ENCODE measurements around the gene PTPRK.

The PTPRK gene

GRCh38 chr6:128380891-128381290, 139.5 kb downstream of the PTPRK start:
- DNase-seq (ENCODE audit: low read depth): no peak
- no peak for TF ChIP-seq CTCF (conservative IDR thresholded peaks at IDR 0.05; ENCODE audit: low read length)
- H3K4me3 ChIP-seq (ENCODE audit: low read length): no peak overlapping the region

GRCh38 chr6:128379577-128379976, 140.8 kb downstream of the PTPRK start:
- no peak for DNase-seq (ENCODE audit: low read depth)
- no peak overlapping the region for H3K4me3 ChIP-seq (ENCODE audit: low read length)
- TF ChIP-seq CTCF (conservative IDR thresholded peaks at IDR 0.05; ENCODE audit: low read length): no peak

DNA sequence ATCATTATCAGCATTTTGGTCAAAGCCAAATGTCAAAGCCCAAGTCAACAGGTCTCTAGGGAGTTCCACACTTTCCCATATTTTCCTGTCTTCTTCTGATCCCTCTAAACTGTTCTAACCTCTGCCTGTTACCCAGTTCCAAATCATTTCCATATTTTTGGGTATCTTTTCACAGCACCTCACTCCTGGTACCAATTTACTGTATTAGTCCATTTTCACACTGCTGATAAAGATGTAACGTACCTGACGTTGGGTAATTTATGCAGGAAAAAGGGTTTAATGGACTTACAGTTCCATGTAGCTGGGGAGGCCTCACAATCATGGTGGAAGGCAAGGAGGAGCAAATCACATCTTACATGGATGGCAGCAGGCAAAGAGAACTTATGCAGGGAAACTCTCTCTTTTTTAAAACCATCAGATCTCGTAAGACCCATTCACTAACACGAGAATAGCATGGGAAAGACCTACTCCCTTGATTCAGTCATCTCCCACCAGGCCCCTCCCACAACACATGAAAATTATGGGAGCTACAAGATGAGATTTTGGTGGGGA, 143.4 kb downstream of the PTPRK start:
- no peak for DNase-seq (ENCODE audit: low read depth)
- no peak overlapping the region for H3K4me3 ChIP-seq (ENCODE audit: low read length)

GRCh38 chr6:128371136-128371535, 149.3 kb downstream of the PTPRK start:
- DNase-seq (ENCODE audit: low read depth): no peak
- TF ChIP-seq CTCF (conservative IDR thresholded peaks at IDR 0.05; ENCODE audit: low read length): no peak
- H3K4me3 ChIP-seq (ENCODE audit: low read length): no peak overlapping the region

More for the DNA sequence above, 143.4 kb downstream of the PTPRK start:
- no peak for TF ChIP-seq CTCF (conservative IDR thresholded peaks at IDR 0.05; ENCODE audit: low read length)

DNA sequence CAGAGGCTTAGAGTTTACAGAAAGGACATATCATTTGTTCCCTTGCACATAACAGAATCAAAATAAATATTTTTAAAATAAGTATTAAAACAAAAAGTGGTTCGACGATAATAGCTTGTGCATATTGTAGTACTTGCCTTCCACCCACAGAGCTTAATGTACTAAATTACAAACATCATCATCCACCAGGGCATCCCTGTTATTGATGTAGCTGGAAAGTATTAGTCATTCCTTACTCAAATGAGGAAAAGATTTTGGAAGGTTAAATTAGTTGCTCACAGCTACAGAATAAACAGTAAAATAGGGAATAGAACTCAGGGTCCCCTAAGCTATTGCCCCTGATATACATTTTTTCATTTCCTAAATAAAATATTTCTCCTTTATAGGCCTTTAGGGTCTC, 150.3 kb downstream of the PTPRK start:
- TF ChIP-seq CTCF (conservative IDR thresholded peaks at IDR 0.05; ENCODE audit: low read length): peak; percentile 18; the same call in 1 of the 2 replicates
- H3K4me3 ChIP-seq (ENCODE audit: low read length): no peak overlapping the region
- peak; percentile 56 for DNase-seq (ENCODE audit: low read depth)

DNA sequence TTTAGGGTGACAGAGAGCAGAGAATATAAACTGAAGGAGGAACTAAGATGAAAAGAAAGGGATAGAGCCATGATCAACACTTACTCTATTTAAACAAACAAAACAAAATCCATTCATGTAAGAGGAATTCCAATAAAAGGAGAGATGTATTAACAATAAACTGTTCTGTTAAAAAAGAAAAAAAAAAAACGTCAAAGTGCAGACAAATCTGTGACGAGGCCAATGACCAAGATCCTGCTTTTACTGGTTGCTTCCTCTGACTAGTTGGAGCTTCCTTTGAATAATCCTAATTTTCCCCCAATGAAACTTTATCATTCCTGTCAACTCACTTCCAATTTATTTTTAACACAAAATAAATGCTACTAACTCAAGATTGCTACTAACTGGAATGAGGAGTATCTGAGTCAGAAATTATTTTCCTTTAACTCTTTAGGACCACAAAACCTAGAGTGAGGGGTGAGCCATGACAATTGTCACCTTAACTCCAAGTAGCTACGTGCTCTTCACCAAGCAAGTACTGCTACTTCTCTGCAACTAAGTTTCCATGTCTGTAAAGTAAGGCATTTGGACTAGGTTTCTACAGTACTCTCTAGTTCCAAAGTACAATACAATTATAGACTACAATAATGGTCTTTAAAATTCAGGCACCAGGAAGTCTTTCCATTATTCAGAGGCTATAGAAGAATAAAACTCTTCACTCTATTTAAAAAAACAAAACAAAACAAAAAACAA, 152.0 kb downstream of the PTPRK start:
- no peak for DNase-seq (ENCODE audit: low read depth)
- no peak for TF ChIP-seq CTCF (conservative IDR thresholded peaks at IDR 0.05; ENCODE audit: low read length)
- no peak overlapping the region for H3K4me3 ChIP-seq (ENCODE audit: low read length)

DNA sequence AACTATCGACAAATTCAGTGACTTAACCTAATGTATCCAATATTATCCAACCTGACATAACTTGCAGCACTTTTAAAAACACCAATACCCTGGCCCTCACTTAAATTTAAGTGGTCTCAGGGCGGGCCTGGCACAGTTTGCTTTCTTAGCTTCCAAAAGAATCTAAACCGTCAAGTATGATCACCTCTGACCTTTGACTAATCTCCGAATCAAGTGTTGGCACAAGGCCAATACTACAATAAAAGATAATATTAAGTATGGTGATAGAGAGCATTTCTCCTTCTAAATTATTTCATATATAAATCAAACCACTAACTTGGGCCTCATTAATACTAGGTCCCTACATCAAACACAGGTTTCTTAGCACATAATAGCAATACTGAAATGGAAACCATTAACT, 153.0 kb downstream of the PTPRK start:
- no peak overlapping the region for H3K4me3 ChIP-seq (ENCODE audit: low read length)
- DNase-seq (ENCODE audit: low read depth): no peak
- no peak for TF ChIP-seq CTCF (conservative IDR thresholded peaks at IDR 0.05; ENCODE audit: low read length)

Data from AG10803 (cell line).